Activated CD4-positive, alpha-beta T cell treated with anti-CD3 and anti-CD28 coated beads, Interleukin-2, amount 50 U/mL, for 48 hours (primary cell): ENCODE data around the gene ZBTB7C.

Experiments
- DNase-seq, 2 experiments: peaks; one replicate each; pipeline ENCODE4 v3.0.0-alpha.2; 2020

Gene ZBTB7C

DNA sequence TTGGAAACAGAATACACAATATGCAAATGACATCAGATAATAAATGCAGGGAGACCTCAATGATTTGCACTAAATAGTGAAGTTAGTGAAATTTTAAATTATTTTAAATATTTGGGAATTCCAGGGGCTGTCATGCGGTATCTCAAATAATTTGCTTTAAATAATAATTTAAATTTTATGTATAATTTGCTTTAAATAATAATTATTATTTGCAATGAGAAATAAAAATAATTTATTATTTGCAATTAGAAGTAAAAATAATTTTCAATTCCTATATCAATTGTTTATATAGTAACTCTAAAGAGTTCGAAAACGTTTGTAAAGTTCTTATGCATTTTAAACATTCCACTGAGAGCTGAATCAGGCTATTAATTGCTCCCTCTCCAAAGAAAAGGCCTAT lies 226.4 kb downstream of the ZBTB7C start:
- DNase-seq = no peak

- DNase-seq = no peak
Observed at GRCh38 chr18:48181857-48182256, 227.3 kb downstream of the ZBTB7C start.

- DNase-seq = no peak
Observed at GRCh38 chr18:48181087-48181823, 227.9 kb downstream of the ZBTB7C start.

DNA sequence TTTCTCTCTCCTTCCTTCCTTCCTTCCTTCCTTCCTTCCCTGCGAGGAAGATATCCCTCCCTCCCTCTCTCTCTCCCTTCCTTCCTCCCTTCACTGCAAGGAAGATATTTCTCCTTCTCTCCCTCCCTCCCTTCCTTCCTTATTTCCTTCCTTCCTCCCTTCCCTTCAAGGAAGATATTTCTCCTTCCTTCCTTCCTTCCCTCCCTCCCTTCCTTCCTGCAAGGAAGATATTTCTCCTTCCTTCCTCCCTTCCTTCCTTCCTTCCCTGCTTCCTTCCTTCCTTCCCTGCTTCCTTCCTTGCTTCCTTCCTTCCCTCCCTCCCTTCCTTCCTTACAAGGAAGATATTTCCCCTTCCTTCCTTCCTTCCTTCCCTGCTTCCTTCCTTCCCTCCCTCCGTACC lies 229.5 kb downstream of the ZBTB7C start:
- DNase-seq = no peak

GRCh38 chr18:48179001-48179400 lies 230.2 kb downstream of the ZBTB7C start:
- DNase-seq = no peak

GRCh38 chr18:48176909-48177308 lies 232.3 kb downstream of the ZBTB7C start:
- DNase-seq = no peak

- DNase-seq = no peak
Observed at GRCh38 chr18:48173557-48173956, 235.6 kb downstream of the ZBTB7C start.

- no peak for DNase-seq
Observed at GRCh38 chr18:48172226-48173006, 236.8 kb downstream of the ZBTB7C start.

DNA sequence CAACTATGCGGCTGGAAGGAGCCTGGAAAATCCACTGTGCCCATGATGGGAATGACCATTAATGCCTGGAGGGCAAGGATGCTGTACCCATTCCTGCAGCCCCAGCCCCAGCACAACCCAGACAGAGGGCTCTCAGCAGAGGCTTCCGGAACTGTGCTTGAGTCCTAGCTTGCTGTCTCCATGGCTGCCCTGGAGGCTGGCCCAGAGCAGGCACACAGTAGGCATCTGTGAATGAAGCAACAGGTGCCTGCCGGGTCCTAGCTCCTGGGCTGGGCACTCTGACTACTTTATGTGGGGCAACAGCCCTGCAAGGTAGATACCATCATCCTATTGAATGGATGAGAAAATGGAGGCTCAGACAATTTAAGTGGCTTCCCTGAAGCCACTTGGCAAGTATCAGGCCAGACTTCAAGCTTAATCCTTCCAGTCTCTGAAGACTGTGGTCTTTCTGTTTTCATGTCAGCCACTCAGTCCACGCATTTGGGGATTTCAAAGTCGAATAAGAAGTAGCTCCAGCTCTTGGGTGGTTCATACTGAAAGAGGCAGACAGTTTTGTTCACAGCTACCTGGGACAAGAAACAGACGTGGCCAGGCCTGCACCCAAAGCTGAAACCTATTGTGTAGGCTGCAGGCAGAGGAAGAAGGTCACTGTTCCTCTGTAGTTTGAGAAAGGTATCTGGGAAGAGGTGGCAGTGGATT lies 237.5 kb downstream of the ZBTB7C start:
- DNase-seq = no peak

DNA sequence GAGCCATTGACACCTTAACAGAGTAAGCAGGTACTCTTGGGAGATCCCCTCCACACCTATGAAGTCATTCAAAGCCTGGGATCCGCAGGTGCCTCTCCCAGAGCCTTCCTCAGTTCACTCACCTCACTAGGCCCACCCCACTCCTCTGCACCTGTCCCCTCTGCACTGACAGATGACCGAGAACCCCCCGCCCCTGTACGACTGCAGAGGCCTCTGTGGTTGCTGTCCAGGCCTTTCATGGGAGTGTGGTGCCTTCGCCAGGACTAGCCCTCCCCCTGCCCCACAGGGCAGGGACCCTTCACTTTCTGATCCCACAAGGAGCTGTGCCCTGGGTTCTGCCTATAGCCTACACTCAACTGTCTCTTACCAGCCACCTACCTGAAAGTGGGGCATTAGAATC lies 238.5 kb downstream of the ZBTB7C start:
- no peak for DNase-seq

GRCh38 chr18:48168861-48169260 lies 240.3 kb downstream of the ZBTB7C start:
- DNase-seq = no peak

DNA sequence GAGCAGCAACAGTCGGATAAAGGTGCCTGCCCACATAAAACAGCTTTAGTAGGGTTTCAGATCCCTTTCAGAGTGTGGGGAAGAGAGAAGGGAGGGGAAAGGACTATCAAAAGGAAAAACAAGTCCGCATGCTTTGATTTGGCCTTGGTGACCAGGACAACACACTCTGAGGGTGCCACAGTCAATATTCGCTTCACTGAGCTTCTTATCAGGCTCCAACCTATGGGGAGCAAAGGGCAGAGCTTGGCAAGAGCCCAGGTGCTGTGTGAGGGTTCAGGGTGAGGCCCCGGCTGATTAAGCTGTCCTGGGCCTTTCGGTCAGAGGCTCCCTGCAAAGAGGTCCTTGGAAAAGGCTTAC lies 241.3 kb downstream of the ZBTB7C start:
- DNase-seq = no peak

DNA sequence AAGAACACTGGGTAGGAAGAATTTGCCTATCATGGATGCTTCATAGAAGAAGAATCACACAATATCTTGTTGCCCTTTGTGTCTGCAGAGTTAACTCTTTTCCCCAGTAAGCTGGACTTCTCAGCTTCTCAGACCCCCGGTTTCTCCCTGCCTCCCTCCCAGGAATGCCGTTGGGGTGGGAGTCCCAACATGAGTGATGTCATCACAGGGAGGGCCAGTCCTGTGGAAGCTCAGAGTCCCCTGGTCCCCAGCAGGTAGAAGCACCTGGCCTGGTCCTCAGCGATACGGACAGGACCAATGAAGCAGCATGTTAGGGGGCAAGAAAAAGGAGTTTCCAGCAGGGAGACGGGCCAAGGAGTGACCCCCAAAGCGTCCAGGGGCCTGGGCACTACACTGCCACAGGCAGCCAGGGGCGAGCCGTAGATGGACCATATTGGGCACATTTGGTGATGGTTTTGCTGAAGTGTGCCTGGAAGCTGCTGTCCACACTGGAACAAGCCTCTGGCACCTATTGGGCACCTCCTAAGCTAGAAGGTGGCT lies 242.8 kb downstream of the ZBTB7C start:
- DNase-seq = no peak

- DNase-seq = no peak
Observed at GRCh38 chr18:48165111-48165866, 243.9 kb downstream of the ZBTB7C start.

- DNase-seq = no peak
Observed at GRCh38 chr18:48164701-48165100, 244.5 kb downstream of the ZBTB7C start.

DNA sequence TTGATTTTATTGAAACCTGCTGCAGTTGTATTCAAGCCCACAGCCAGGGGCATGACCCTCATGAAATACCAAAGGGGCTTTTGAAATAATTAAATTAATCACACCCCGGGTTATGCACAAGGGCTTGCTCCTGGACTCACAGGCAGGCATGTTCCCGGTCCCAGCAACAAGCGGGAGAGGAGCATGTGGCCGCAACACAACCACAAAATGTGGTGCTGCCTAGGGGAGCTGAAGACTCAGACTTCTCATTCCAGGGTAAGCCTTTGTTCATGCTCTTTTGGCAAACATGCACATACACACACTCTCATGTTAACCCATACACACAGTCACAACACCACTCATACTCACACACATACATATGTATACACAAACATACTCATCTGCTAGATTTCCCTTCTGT lies 245.1 kb downstream of the ZBTB7C start:
- DNase-seq = no peak

DNA sequence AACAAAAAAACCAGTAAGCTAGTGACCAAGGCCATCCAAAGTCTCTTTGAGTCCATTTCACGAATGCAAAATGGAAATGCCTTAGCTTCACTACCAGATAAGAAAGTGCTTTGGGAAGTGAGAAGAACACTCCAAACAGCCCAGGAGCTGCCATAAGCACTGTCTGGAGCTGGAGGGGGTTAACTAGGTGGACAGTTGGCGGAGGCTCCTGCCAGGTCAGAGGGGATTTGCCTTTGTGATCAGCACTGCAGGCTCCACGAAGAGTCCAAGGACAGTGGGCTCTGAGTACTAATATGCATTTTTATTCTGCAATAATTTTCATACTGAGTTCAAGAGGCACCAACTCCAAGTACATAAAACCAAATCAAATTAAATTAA lies 245.5 kb downstream of the ZBTB7C start:
- DNase-seq = no peak

DNA sequence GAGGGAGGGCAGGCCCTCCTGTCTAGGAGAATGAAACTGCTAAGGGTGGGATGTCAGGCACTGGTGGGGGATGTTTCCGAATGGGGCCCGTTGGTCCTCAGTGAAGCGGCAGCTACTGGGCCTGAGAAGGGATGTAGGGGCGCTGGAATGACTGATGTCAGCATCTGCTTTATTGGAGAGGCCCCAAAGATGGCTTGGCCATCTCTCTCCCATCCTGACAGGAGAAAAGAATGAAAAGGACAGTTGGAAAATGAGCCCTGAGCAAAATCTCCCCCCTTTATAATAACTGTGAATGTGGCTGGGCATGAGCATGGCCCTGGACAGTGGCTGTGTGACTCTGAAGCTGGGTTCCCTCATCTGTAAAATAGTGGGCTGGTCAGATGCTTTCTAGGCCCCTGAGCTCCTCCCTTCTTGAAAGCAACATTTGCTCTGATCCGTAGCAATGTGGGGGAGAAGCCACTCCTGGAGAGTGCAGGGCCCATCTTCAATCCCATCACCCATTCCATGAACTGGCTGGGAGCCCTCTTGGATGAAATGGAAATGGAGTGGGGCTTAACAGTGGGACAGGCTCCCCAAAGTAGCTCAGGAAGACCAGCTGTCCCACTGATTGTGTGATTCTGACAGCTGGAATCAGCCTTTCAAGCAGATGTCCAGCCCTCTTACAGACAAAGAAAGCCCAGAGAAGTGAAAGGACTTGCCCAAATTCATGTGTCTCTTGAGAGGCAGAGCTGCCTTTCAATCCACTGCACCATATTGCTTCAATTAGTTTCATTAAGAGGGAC lies 246.0 kb downstream of the ZBTB7C start:
- no peak for DNase-seq

- DNase-seq = no peak
Observed at GRCh38 chr18:48161911-48162698, 247.1 kb downstream of the ZBTB7C start.

DNA sequence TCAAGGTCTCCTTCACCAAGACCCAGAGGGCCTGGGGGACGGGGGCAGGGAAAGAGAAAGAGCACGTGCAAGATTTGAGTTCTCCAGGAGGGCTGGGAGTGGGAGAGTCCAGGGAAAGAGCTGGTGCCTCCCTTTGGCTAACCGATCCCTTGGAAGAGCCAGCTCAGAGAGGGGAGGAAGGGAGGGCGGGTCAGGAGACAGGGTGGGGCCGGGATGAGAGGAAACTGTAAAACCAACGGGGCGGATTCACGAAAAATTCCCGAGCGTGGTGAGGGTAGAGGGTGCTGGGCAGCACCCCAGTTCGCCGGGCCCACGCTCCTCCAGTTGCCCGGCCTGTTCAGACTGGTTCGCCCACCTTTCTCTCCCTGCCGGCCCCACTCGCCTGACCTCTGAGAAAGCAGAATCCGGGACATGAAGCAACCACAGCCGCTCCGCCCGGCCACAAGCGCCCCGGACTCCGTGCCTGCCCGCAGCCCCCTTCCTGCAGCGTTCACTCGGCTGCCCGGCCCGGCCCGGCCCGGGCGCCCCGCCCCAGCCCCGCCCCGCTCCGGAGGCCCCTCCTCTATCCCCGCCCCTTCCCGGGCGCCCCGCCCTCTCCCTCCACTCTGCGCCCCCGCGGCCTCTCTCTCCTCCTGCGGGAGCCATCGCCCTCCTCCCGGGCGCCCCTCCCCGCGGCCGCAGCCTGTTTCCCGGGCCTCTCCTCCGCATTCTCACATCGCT lies 247.8 kb downstream of the ZBTB7C start:
- peak; percentile 67 to 70 for DNase-seq

GRCh38 chr18:48160622-48161021 lies 248.6 kb downstream of the ZBTB7C start:
- no peak for DNase-seq
